ENCODE measurements around the gene ROBO2.

ROBO2 gene

DNA sequence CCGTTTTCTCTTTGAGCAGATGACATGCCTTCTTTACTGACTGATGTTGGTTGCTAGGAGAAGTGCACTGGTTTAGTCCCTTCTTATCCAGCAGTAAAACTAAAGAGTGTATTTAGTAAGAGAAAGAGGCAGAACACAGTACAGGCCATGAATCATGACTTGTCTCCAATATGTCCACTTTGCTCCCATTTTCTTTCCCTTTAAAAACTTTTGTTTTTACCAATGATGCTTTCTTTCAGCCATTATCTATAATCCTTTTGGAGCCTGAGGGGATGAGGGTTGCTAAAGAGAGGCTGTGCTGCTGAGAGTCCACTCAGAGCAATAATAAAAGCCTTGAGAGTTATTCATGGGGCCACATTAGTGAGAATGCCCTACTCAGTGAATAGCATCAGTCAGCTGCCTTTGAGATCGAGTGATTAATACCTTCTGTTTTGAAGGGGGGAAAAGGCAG is 12.2 kb downstream of the ROBO2 start:
- DNase-seq, result no peak

GRCh38 chr3:77052733-77053670 is 13.1 kb downstream of the ROBO2 start:
- no peak for DNase-seq

GRCh38 chr3:77053795-77054194 is 13.9 kb downstream of the ROBO2 start:
- DNase-seq, result no peak

DNA sequence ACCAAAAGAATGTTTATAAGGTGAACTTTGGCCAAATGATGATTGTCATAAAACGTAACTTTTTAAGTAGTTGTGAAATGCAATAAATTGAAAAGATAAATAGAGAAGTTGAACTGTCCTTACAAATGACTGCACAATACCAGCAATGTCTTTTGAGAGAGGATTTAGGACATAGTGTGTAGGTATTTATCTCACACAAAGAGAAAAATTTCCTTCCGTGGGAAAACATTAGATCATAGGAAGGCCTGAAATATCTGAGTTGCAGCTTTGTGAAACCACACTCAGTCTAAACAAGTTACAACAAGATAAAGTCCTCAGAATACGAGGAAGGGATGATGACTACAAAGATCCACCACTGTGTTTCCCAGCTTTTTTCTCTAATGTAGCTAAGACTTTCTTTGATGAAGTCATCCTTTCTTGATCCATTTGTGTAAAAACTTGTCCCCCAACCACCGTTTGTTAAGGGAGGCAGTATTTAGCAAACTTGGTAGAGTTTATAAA is 16.0 kb downstream of the ROBO2 start:
- no peak for DNase-seq

DNA sequence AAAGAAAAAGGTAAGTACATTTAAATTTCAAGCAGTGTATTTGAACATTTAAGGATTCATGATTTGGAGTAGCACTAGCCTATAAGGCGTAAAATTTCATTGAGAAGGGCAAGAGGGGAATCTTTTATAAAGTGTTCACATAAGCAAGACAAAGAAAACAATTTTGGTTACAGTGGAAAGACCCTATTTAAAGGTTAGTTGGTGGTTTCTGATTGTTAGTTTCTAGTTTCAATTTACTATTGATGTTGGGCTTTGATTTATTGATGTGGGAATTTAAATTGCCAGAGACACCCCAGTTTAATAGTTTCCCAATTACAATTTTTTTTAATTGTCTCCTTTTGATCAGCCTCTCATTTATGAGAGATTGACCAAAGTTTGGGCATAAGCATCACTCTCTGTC is 19.5 kb downstream of the ROBO2 start:
- no peak for DNase-seq

- DNase-seq, result no peak
Measured at GRCh38 chr3:77063423-77063822, 23.5 kb downstream of the ROBO2 start.

- DNase-seq, result no peak
Measured at GRCh38 chr3:77065750-77066149, 25.9 kb downstream of the ROBO2 start.

DNA sequence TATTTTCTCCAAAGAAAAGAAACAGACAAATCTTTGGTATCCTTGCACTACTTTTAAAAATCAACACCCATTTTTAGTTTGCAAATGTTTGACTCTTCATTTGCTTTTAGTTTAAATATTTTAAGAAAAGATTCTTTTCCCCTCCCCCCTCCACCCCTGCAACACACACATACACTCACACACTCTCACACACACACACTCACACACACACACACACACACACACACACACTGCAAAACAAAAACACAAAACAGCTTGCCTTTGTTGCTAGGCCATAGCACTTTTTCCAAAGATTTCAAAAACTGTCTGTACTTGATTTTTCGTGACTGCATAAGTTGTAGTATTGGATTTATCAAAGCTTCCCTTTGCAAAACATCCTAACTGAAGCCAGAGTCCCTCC is 26.9 kb downstream of the ROBO2 start:
- no peak for DNase-seq

DNA sequence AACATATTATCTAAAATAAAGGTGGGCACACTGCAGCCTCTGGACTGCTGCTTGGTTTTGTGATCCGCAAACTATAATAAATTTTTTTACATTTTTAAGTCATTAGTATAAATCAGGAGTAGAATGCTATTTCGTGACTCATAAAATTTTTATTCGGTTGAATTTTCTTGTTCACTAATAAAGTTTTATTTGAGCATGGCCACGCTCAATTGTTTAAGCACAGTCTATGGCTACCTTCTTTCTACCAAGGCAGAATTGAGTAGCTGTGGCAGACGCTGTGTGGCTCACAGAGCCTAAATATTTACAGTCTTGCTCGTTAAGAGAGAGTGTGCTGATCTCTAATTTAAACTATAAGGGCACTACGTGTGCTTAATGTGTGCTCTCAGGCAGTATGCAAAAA is 28.9 kb downstream of the ROBO2 start:
- no peak for DNase-seq

GRCh38 chr3:77071364-77071763 is 31.5 kb downstream of the ROBO2 start:
- no peak for DNase-seq

DNA sequence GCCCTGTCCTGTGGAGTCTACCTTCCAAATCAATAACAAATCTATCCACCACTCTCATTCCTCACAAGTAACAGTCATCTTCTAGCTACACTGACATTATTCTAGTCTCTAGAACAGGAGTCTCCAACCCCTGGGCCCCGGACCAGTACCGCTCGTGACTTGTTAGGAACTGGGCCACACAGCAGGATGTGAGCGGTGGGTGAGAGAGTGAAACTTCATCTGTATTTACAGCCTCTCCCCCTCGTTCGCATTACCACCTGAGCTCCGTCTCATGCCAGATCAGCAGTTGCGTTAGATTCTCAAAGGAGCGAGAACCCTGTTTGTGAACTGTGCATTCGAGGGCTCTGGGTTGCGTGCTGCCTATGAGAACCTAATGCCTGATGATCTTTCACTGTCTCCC is 31.9 kb downstream of the ROBO2 start:
- DNase-seq, result no peak

GRCh38 chr3:77072232-77072631 is 32.3 kb downstream of the ROBO2 start:
- no peak for DNase-seq

DNA sequence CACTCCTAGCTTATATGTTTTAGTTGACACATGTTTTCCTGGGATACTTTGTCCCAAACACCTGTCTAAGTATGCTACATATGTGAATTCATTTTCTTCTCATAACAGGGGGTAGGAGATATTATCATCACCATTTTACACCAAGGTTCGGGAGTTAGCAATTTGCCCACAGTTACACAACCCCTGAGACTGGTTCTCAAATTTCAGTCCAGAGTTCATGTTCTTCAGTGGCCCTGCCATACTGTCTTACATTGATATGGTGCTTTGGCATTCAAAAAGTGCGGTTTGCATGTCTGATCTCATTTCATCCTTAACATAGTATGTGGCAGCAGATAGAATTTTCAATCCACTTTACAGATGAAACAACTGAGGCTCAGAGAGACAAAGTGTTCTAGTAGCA is 38.4 kb downstream of the ROBO2 start:
- DNase-seq, result no peak

GRCh38 chr3:77079988-77080610 is 40.2 kb downstream of the ROBO2 start:
- no peak for DNase-seq

GRCh38 chr3:77081240-77081661 is 41.4 kb downstream of the ROBO2 start:
- DNase-seq, result no peak

DNA sequence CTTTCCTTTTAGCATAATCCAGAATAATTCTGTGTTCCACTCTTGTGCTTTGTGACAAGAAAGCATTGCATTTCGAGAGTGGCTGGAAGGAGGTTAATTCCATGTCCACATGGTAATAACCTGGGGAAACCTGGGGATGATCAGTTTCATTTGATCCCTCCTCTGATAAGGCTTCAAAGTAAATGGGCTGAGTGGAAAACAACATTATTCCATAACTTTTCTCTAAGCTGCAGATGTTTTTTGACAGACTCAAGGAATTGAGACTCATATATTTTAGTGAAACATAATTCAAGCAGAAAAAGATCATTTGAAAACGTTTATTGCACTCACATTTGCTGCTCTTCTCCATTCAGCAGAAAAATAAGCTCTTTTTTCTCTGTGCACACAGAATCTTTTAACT is 44.6 kb downstream of the ROBO2 start:
- no peak for DNase-seq

- DNase-seq, result no peak
Measured at GRCh38 chr3:77086408-77086807, 46.5 kb downstream of the ROBO2 start.

GRCh38 chr3:77091809-77092208 is 51.9 kb downstream of the ROBO2 start:
- no peak for DNase-seq

GRCh38 chr3:77093101-77093500 is 53.2 kb downstream of the ROBO2 start:
- DNase-seq, result no peak

- no peak for DNase-seq
Measured at GRCh38 chr3:77096145-77096544, 56.2 kb downstream of the ROBO2 start.

DNA sequence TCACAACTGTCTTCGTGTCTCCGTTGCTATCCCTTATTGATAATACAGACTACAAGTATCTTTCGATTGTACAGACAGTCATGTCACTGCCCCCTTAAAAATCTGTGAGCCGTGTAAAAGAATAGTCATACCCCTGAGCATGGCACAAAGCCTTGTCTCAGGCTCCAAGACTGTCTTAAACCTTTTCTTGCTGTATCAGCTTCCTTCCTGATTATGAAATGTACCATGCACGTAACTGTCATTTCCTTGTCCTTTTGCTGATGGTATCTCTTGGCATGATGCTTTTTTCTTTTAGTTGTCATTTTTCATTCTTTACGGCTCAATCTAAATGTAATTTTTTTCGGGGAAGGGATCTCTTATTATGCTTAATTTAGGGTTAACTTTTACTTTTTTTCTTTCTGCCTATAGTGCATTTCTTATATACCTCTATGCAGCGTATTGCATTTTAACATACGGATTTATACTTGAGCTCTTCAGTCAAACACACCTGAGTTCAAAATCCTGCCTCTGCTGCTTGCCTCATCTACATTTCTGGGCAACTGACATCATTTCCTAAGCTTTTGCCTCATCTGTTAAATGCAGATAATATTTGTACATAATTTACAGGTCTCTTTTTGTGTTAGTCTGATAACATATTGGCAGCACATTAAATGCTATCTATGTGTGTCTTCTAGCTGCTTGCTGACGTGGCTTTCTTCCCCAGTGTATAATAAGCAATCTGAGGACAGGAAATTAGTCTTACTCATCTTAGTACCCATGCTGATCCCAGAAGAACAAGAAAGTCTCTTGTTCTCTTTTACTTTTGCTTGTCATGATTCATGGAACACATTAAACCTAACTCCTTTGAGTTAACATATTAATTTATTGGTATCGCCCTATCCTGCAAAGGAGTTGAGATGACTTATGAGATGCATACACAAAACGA is 57.3 kb downstream of the ROBO2 start:
- DNase-seq, result no peak

- DNase-seq, result no peak
Measured at GRCh38 chr3:77102951-77103769, 63.3 kb downstream of the ROBO2 start.

Data from NCI-H187 (cell line).